Prostate gland (tissue), 2 donors: ENCODE data around the gene CST11. TPM values are rescaled to one million over a fixed set of nuclear protein-coding genes. Genes with fewer than 3 reads are reported as not detected.

Experiments used
- DNase-seq: peaks from one replicate; pipeline ENCODE4 v3.0.0-alpha.2; 2019; ENCODE audit warnings: low spot score
- H3K27ac ChIP-seq, 2 donors: fragments of 200-600 bp; sonication (generic); 2 replicates each; pipeline ENCODE4 v1.5.1; 2017 to 2019
- H3K27me3 ChIP-seq: fragments of 200-600 bp; sonication (generic); replicated peaks from 2 replicates; pipeline ENCODE4 v1.5.1; 2019; ENCODE audit not compliant: insufficient read depth
- H3K36me3 ChIP-seq, 2 donors: fragments of 200-600 bp; sonication (generic); 1 replicate in 1 of 2; 2 replicates in 1 of 2; pipeline versions ENCODE4 v1.5.1 to v1.8.1; 2017 to 2019
- H3K4me1 ChIP-seq: fragments of 200-600 bp; sonication (generic); replicated peaks from 2 replicates; pipeline ENCODE4 v1.5.1; 2019
- H3K4me3 ChIP-seq, 2 donors: fragments of 200-600 bp; sonication (generic); 2 replicates each; pipeline ENCODE4 v1.5.1; 2017 to 2019
- H3K9me3 ChIP-seq: fragments of 200-600 bp; sonication (generic); 2 replicates; pipeline ENCODE4 v1.5.1; 2017
- POLR2A ChIP-seq: fragments of 450-650 bp; IDR thresholded peaks from one replicate; pipeline ENCODE4 v1.6.1; 2016; ENCODE audit warnings: antibody characterized with exemption, mild to moderate bottlenecking
- POLR2AphosphoS5 ChIP-seq: sonication (generic); formaldehyde crosslinking; IDR thresholded peaks from one replicate; pipeline ENCODE4 v1.6.1; 2017; ENCODE audit warnings: antibody characterized with exemption
- WGBS: methylation state at CpG from one replicate; pipeline ENCODE4 v1.1.5; 2018; 5-methylcytosine and 5-hydroxymethylcytosine counted together
- intact Hi-C: fragments of 100-400 bp; cut with DNase I; formaldehyde crosslinking; loops from one replicate; pipeline ENCODE4 v1.14.2; 2022
- small RNA-seq, 2 donors: library from RNA; depleted of rRNA; stranded (forward); fragments of <200 nt; gene quantifications; one replicate each; pipeline ENCODE3, GENCODE V24; 2016
- total RNA-seq, 2 donors: library from RNA; depleted of rRNA; stranded (reverse); fragments of >200 nt; gene quantifications; one replicate each; pipeline ENCODE4 v1.1.0, GENCODE V29; 2016
- TF ChIP-seq, protein P1 (sequence below), 4 experiments: fragments of 200-600 bp in 2 of 4; fragments of 450-650 bp in 2 of 4; sonication (generic) in 2 of 4; IDR thresholded peaks; 1 replicate in 3 of 4; 2 replicates in 1 of 4; pipeline ENCODE4 v1.5.1; 2016 to 2019; ENCODE audit warnings: antibody characterized with exemption in 4 of 4, mild to moderate bottlenecking in 2 of 4, moderate library complexity in 2 of 4

CST11 gene
- total RNA-seq, 2 donors from 2014 or later, result not detected

DNA sequence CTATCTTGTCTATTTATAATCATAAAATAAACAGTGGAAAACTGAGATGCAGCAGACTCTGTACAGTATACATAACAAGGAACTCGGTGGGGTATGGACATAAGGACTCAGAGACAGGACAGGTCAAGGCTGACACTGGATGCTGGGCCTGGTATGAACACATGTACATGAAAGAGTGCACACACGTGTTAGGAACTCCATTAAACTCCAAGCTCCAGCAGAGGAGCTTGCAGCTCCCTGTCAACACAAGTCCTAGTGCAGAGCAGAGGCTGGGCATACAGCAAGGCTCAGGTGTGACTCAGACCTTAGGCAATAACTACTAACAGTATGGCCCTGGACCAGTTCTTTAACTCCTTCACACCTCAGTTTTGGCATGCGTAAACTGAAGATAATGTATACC, 48.5 kb downstream of the CST11 start:
- no peak overlapping the region for H3K27ac ChIP-seq
- no peak overlapping the region for H3K4me3 ChIP-seq
- no peaks in the 10 kb centered on the region for H3K36me3 ChIP-seq
- TF ChIP-seq POLR2AphosphoS5, result no peak
- TF ChIP-seq, protein P1, sequence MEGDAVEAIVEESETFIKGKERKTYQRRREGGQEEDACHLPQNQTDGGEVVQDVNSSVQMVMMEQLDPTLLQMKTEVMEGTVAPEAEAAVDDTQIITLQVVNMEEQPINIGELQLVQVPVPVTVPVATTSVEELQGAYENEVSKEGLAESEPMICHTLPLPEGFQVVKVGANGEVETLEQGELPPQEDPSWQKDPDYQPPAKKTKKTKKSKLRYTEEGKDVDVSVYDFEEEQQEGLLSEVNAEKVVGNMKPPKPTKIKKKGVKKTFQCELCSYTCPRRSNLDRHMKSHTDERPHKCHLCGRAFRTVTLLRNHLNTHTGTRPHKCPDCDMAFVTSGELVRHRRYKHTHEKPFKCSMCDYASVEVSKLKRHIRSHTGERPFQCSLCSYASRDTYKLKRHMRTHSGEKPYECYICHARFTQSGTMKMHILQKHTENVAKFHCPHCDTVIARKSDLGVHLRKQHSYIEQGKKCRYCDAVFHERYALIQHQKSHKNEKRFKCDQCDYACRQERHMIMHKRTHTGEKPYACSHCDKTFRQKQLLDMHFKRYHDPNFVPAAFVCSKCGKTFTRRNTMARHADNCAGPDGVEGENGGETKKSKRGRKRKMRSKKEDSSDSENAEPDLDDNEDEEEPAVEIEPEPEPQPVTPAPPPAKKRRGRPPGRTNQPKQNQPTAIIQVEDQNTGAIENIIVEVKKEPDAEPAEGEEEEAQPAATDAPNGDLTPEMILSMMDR (IDR thresholded peaks at IDR 0.05), result no peak
- no peak for TF ChIP-seq POLR2A
- 44% methylated on average over 3 of the region's 3 CpGs for WGBS
- H3K9me3 ChIP-seq, result no peaks in the 10 kb centered on the region
- intact Hi-C loops, result no loop called here
- no peaks in the 10 kb centered on the region for H3K27me3 ChIP-seq
- H3K4me1 ChIP-seq, result no peaks in the 10 kb centered on the region
- DNase-seq, result no peak

DNA sequence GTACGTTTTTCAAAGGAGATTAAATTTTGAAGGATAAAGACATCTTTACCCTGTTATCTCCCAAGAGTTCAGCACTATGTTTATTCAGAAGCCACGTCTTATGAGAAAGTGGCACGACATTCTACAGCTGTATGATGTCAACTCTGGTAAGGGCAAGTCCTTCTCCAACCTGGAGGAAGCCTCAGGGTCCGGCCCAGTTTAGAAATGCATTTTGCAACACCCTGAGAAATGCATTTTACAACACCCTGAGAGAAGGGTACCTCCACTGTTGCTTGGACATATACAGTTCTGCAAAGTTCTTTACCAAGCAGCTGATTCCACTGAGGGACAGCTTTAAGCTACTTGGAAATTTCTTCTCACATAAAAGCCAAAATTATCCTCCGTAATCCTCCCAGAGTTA, 48.9 kb downstream of the CST11 start:
- Histone ChIP-seq H3K4me3 (no peak overlapping the region), H3K4me1 (no peaks in the 10 kb centered on the region), H3K36me3 (no peaks in the 10 kb centered on the region), H3K9me3 (no peaks in the 10 kb centered on the region), H3K27me3 (no peaks in the 10 kb centered on the region), H3K27ac (no peak overlapping the region)
- DNase-seq, result no peak
- TF ChIP-seq, protein P1 (IDR thresholded peaks at IDR 0.05), result no peak
- TF ChIP-seq POLR2AphosphoS5 (no peak), POLR2A (no peak)
- 53% methylated on average over 5 of the region's 5 CpGs for WGBS
- intact Hi-C loops, result no loop called here

GRCh38 chr20:23401051-23401450, 51.6 kb downstream of the CST11 start:
- TF ChIP-seq POLR2AphosphoS5 (no peak), POLR2A (no peak)
- TF ChIP-seq, protein P1 (IDR thresholded peaks at IDR 0.05), result no peak
- WGBS, result 94% methylated on average over 5 of the region's 5 CpGs
- Histone ChIP-seq H3K4me3 (no peak overlapping the region), H3K9me3 (no peaks in the 10 kb centered on the region), H3K27ac (no peak overlapping the region), H3K27me3 (no peaks in the 10 kb centered on the region), H3K4me1 (no peaks in the 10 kb centered on the region), H3K36me3 (no peaks in the 10 kb centered on the region)
- DNase-seq, result no peak
- intact Hi-C loops, result no loop called here

Small RNA genes lying within 50 kb of the gene (small RNA-seq; reads per million reads assigned to genes)
- 0 reads per million in 2 donors for gene RF00019

Other genes starting within 250 kb of the CST11 start
- gene NXT1, start 102.1 kb downstream of the CST11 start, total RNA-seq, result 10 to 100 TPM; 39.2 to 59.8 TPM
- 10 to 100 TPM in 1 of 2 donors, 1 to 10 TPM in 1; 9.4 to 45.3 TPM for gene GZF1, start 90.7 kb downstream of the CST11 start, total RNA-seq
- gene NAPB, start 31.4 kb downstream of the CST11 start, total RNA-seq, result 10 to 100 TPM in 1 of 2 donors, 1 to 10 TPM in 1; 8.1 to 24.3 TPM
- gene CSTL1, start 13.2 kb downstream of the CST11 start, total RNA-seq, result not detected
- gene CST8, start 38.2 kb upstream of the CST11 start, total RNA-seq, result under 1 TPM in 1 of 2 donors, not detected in 1; 0.74 TPM
- gene CST9L, start 115.6 kb upstream of the CST11 start, total RNA-seq, result 10 to 100 TPM in 1 of 2 donors, not detected in 1; 44.0 TPM
- not detected for gene CST9, start 153.0 kb upstream of the CST11 start, total RNA-seq
- 1,000 to 10,000 TPM; 1,170 to 3,384 TPM for gene CST3, start 185.1 kb upstream of the CST11 start, total RNA-seq
- 1 to 10 TPM in 1 of 2 donors, not detected in 1; 7.9 TPM for gene CST4, start 236.2 kb upstream of the CST11 start, total RNA-seq